Hematopoietic multipotent progenitor cell (in vitro differentiated cells): ENCODE measurements around the gene PLCB4. TPM values are rescaled to one million over a fixed set of nuclear protein-coding genes. Genes with fewer than 3 reads are reported as not detected.

Experiments
- DNase-seq, 3 donors: peaks; one replicate each; pipeline ENCODE4 v3.0.0-alpha.2; 2011 to 2015; ENCODE audit warnings: low read depth in 2 of 3, low spot score in 2 of 3
- total RNA-seq: library from RNA; depleted of rRNA; stranded (reverse); fragments of >200 nt; gene quantifications from one replicate; pipeline ENCODE4 v1.2.3, GENCODE V29; 2012

The PLCB4 gene
- total RNA-seq, 1 donor: 11.0 TPM

- DNase-seq: no peak
Observed at GRCh38 chr20:9211016-9211760, 142.3 kb downstream of the PLCB4 start.

DNA sequence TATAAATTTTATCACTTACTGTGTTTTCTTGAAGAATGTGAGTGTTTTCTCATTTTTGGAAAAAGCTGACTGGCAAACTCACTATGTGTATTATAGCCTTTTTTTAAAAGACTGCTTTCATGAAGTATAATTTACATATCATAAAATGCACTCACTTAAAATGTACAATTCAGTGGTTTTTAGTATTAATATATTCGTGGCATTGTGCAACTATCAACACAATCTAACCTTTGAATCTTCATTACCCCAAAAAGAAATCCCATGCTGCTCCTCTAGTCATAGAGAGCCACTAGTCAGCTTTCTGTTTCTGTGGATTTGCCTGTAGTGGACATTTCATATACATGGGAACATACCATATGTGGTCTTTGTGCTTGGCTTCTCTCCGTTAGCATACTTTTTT, 143.8 kb downstream of the PLCB4 start:
- no peak for DNase-seq

- DNase-seq: no peak
Observed at GRCh38 chr20:9214685-9215084, 145.8 kb downstream of the PLCB4 start.

GRCh38 chr20:9215539-9215938, 146.7 kb downstream of the PLCB4 start:
- peak in 1 of 3 donors; percentile 36 for DNase-seq

- DNase-seq: no peak
Observed at GRCh38 chr20:9218531-9218961, 149.7 kb downstream of the PLCB4 start.

DNA sequence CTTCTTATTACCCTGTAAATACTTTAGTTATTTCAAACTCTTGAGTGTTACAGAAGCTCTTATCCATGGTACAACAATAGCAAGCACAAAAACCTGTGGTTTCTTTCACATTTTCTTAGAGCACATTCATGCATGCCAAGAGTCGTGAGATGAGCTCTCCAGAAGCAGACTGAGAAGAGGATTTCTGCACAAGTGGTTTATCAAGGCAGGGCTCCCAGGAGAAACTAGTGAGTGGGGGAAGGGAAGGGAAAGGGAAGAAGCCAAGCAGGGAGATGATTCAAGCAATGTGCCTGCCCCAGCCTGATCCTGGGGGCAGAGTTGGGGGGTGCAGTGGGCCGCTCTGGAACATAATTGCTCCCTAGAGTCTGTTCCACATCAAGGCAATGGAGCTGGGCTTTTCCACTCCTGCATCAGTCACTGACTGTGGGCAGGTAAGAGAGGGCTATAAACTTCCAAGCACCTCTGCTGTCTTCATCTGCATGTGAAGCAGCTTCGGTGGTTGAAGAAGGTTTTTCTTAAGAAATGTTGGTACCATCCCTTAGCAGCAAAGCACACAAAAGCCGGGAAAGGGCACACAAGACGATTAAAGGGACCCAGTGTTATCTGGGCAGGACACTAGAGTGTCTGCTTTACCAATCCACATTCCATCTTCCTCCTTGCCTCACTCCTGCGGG, 152.1 kb downstream of the PLCB4 start:
- DNase-seq: no peak

GRCh38 chr20:9223296-9223695, 154.4 kb downstream of the PLCB4 start:
- no peak for DNase-seq

- no peak for DNase-seq
Observed at GRCh38 chr20:9225879-9226278, 157.0 kb downstream of the PLCB4 start.

DNA sequence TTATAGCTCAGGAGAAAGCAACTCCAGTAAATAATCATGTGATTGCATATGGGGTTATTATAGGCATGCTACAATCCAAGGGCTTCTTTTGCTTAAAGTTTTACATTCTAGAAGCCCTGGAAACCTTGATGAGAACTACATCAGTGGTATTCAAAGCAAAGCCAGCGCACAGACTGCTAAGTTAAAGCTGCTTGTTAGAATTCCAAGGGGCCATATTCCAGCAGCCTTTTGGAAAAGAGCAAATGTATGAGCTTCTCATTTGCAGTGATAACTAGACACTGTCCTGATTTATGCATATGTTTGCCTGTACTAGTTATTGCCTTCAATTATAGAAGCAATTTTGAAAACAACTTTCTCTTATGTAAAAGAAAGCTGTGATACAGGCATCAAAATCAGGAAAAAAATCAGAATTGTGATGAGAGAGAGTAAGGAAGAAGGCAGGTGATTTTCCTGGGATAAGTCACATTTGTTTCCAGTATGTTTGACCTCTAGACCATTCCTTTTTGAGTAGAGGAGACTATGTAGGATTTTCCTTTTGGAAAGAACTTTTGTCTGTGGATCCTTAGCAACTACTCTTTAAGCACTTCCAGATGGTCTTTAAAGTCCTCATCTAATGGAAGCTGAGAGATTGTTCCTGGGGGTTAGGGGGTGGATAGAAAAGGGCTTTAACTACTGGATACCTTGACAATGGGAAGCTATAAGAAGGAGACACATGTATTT, 159.2 kb downstream of the PLCB4 start:
- no peak for DNase-seq

GRCh38 chr20:9228774-9229450, 160.0 kb downstream of the PLCB4 start:
- no peak for DNase-seq

DNA sequence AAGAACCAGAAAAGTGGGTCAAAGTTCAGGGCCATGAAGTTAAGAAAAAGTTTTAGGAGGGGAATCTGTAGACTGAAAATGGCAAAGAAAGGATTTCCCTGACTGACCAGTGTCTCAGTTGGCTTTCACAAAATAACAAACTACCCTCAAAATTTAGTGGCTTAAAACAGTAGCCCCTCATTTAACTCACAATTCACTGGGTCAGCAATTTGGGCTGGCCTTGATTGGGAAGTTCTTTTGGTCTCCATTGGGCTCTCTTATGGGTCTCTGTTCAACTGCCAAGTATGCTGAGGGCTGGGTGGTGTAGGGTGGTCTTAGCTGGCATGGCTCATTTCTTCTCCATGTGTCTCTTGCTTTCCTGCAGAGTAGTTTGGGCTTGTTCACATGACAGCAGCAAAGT, 161.5 kb downstream of the PLCB4 start:
- no peak for DNase-seq

DNA sequence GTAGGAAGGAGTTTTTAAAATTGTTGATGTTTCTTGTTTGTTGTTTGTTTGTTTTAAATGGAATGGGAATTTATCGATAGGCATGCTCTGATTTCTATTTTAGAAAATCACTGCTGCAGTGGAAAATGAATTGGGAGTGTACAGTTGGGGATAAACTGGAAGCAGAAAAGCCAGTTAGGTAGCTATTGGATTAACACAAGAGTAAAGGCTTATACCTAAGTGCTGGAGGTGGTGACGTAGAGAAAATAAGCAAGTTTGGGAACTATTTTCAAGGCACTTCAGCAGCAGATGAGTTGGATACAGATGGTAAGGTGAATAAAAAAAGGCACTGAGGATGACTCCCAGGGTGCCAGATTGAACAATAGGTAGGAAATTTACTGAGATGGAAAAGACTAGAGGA, 164.9 kb downstream of the PLCB4 start:
- no peak for DNase-seq

- no peak for DNase-seq
Observed at GRCh38 chr20:9235518-9235917, 166.6 kb downstream of the PLCB4 start.

DNA sequence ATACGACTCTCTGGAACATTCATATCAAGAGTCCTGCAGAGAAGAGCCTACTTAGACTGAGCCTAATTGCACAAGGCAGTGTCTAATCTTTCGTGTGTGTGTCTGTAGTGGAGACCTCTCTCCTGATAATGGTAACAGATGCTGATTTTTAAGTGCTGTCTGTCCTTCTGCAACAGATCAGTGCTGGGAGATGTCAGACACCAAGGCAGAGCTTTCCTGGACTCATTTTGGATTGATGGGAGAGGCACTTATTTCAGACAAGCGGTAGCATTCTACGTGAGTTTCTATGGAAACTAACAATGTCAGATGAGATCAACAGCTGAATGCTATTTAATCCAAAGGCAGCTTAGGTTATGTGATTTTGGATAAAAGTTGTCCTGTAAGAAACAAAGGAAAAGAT, 167.6 kb downstream of the PLCB4 start:
- DNase-seq: no peak

DNA sequence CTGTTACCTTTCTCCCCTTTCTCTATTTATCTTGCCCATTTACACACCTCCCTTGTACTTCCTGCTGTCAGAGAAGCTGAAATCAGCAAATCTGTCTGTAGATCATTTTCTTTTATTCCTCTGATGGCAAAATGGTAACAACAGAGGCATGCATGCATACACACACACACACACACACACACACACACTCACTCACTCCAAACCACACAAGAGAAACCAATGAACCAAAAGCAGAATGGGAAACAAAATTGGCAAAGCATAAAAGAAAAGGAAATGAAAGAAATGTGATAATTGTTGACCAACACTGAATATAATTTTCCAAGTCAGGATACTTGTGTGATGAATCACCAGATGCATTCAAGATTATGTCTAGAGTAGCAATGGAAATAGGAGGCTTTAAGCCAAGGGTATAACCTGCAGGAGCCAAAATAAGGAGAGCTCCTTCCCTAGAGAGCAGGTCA, 172.4 kb downstream of the PLCB4 start:
- peak in 1 of 3 donors; percentile 11 for DNase-seq

DNA sequence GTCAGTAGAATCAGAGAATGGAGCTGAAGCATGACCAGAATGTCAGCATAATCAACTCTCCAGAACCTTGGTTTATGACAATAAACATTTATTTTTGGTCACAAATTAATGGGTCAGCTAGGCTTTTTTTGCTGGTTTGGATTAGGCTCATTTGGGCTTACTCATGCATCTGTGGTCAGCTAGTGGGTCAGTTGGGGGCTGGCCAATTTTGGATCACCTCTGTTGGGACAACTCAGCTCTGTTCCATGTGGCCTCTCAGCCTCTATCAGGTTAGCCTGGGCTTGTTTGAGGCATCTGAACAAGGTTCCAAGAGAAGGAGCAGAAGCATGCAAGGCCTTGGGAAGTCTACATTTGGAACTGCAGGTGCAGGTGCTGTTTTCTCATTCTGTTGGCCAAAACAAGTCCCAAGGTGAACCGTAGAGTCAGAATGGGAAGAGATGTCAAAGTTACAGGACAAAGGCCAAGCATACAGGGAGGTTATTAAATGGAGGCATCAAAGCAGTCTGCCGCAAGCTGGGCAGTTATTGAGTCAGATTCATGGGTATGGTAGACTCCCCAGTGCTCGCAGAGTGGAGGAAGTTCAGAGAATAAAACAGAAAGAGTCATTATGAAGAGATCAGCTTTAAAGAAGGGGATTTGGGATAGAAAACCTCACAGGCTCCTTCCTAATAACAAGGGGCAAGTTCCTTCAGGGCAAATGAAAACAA, 173.0 kb downstream of the PLCB4 start:
- DNase-seq: no peak

DNA sequence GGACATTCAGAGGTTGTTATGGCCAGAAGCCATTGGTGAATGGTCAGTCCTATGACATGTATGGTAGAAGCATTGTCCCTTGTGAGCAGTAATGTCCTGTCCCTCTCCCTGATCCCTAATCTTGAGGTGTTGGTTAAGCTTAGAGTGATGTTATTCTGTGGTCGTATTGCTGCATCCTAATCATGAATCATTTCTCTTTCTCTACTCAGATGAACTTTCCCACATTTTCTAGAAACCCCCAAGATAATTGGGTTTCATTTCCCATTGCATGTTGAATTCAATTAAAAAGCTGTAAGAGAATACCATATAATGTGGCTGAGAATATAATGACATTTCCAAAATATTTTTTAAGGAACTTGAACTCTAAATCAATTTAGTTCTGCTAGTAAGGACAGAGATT, 175.1 kb downstream of the PLCB4 start:
- no peak for DNase-seq

GRCh38 chr20:9244811-9245210, 175.9 kb downstream of the PLCB4 start:
- DNase-seq: no peak

DNA sequence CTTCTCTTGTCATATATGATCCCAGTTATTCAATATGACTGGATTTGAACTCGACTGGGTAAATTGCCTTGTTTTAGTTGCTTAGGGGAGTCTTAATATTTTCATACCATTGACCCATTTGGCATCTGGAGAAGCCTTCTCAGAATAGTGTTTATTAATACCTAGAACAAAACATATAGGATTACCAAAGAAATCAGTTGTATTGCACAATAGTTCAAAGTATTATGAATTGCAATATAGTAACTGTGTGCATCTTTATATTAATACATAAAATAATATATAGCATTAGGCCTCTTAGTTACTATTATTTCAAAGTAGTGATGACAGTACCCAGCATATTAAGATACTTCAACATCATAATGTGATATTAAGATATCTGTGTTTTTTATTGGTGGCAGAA, 177.8 kb downstream of the PLCB4 start:
- DNase-seq: no peak

DNA sequence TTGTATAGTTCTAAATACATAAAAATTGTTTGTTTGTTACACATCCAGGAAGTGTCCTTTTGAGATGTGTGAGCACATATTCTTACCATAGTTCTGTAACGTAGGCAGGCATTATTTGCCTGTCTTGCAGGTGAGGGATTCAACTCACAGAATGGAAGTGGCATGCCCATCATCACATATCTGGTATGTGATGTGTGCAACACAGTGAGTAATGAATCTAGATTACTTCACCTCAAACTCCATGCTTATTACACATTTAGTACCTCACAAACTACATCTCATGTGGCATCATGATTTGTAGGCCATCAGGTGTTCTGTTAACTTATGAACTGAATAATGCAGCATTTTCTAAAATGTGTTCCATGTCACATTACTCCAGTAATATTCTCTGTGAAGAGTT, 181.6 kb downstream of the PLCB4 start:
- no peak for DNase-seq
